ENCODE data around the gene NELFB.

NELFB gene

DNA sequence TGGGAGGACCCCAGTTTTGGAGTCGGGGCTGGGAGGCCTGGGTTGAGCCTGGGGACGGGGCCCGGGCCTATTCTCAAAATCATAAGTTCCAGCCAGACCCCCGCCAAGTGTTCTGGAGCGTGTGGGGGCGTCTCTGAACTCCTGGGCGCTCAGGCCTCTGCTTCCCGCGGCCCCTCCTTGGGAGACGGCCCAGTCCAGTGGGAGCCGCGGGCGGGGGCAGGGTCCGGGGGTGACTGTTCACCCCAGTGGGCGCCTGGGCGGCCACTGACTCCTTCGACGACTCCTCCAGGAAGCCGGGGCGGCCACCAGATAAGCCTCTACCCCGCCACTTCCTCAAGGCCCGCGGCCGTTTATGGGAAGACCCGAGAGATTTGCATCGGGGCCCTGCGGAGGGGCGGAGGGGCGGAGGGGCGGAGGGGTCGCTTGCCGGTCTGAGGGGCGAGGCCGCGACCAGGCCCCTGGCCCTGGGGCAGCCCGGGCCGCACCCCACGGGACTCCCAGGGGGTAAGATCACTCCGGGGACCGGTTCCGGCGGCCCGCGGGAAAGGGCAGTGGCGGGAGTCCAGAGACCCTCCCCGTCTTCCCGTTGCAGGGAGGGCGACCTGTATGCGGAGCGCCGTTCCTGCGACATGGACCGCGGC is 23.1 kb downstream of the NELFB start:
- no peak for ATAC-seq
- TF ChIP-seq, protein P1, sequence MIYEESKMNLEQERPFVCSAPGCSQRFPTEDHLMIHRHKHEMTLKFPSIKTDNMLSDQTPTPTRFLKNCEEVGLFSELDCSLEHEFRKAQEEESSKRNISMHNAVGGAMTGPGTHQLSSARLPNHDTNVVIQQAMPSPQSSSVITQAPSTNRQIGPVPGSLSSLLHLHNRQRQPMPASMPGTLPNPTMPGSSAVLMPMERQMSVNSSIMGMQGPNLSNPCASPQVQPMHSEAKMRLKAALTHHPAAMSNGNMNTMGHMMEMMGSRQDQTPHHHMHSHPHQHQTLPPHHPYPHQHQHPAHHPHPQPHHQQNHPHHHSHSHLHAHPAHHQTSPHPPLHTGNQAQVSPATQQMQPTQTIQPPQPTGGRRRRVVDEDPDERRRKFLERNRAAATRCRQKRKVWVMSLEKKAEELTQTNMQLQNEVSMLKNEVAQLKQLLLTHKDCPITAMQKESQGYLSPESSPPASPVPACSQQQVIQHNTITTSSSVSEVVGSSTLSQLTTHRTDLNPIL (CRISPR knock-in tag; IDR thresholded peaks at IDR 0.05; ENCODE audit: low read depth), result no peak
- TF ChIP-seq OSR1 (CRISPR knock-in tag; IDR thresholded peaks at IDR 0.05) (no peak), RARB (CRISPR knock-in tag; IDR thresholded peaks at IDR 0.05) (no peak), PPARA (CRISPR knock-in tag; IDR thresholded peaks at IDR 0.05; ENCODE audit: borderline replicate concordance) (no peak), TCF4 (CRISPR knock-in tag; IDR thresholded peaks at IDR 0.05; ENCODE audit: borderline replicate concordance) (no peak), ZNF565 (CRISPR knock-in tag; conservative IDR thresholded peaks at IDR 0.05; ENCODE audit: low read depth) (no peak), TOX (CRISPR knock-in tag; IDR thresholded peaks at IDR 0.05; ENCODE audit: borderline replicate concordance) (no peak), ZC3H10 (CRISPR knock-in tag; IDR thresholded peaks at IDR 0.05) (no peak), ZFP30 (CRISPR knock-in tag; IDR thresholded peaks at IDR 0.05) (no peak), GLIS3 (CRISPR knock-in tag; IDR thresholded peaks at IDR 0.05) (no peak), BACH2 (CRISPR knock-in tag; IDR thresholded peaks at IDR 0.05; ENCODE audit: borderline replicate concordance) (no peak), ARNTL (CRISPR knock-in tag; IDR thresholded peaks at IDR 0.05; ENCODE audit: borderline replicate concordance, low read depth) (no peak), ISL1 (CRISPR knock-in tag; IDR thresholded peaks at IDR 0.05) (no peak), ZNF8 (CRISPR knock-in tag; IDR thresholded peaks at IDR 0.05) (no peak)
- TF ChIP-seq, protein P2, sequence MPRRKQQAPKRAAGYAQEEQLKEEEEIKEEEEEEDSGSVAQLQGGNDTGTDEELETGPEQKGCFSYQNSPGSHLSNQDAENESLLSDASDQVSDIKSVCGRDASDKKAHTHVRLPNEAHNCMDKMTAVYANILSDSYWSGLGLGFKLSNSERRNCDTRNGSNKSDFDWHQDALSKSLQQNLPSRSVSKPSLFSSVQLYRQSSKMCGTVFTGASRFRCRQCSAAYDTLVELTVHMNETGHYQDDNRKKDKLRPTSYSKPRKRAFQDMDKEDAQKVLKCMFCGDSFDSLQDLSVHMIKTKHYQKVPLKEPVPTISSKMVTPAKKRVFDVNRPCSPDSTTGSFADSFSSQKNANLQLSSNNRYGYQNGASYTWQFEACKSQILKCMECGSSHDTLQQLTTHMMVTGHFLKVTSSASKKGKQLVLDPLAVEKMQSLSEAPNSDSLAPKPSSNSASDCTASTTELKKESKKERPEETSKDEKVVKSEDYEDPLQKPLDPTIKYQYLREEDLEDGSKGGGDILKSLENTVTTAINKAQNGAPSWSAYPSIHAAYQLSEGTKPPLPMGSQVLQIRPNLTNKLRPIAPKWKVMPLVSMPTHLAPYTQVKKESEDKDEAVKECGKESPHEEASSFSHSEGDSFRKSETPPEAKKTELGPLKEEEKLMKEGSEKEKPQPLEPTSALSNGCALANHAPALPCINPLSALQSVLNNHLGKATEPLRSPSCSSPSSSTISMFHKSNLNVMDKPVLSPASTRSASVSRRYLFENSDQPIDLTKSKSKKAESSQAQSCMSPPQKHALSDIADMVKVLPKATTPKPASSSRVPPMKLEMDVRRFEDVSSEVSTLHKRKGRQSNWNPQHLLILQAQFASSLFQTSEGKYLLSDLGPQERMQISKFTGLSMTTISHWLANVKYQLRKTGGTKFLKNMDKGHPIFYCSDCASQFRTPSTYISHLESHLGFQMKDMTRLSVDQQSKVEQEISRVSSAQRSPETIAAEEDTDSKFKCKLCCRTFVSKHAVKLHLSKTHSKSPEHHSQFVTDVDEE (CRISPR knock-in tag; IDR thresholded peaks at IDR 0.05), result no peak
- TF ChIP-seq, protein P3, sequence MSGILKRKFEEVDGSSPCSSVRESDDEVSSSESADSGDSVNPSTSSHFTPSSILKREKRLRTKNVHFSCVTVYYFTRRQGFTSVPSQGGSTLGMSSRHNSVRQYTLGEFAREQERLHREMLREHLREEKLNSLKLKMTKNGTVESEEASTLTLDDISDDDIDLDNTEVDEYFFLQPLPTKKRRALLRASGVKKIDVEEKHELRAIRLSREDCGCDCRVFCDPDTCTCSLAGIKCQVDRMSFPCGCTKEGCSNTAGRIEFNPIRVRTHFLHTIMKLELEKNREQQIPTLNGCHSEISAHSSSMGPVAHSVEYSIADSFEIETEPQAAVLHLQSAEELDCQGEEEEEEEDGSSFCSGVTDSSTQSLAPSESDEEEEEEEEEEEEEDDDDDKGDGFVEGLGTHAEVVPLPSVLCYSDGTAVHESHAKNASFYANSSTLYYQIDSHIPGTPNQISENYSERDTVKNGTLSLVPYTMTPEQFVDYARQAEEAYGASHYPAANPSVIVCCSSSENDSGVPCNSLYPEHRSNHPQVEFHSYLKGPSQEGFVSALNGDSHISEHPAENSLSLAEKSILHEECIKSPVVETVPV (CRISPR knock-in tag; IDR thresholded peaks at IDR 0.05), result no peak
- TF ChIP-seq, protein P4, sequence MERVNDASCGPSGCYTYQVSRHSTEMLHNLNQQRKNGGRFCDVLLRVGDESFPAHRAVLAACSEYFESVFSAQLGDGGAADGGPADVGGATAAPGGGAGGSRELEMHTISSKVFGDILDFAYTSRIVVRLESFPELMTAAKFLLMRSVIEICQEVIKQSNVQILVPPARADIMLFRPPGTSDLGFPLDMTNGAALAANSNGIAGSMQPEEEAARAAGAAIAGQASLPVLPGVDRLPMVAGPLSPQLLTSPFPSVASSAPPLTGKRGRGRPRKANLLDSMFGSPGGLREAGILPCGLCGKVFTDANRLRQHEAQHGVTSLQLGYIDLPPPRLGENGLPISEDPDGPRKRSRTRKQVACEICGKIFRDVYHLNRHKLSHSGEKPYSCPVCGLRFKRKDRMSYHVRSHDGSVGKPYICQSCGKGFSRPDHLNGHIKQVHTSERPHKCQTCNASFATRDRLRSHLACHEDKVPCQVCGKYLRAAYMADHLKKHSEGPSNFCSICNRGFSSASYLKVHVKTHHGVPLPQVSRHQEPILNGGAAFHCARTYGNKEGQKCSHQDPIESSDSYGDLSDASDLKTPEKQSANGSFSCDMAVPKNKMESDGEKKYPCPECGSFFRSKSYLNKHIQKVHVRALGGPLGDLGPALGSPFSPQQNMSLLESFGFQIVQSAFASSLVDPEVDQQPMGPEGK (CRISPR knock-in tag; IDR thresholded peaks at IDR 0.05; ENCODE audit: borderline replicate concordance), result no peak

DNA sequence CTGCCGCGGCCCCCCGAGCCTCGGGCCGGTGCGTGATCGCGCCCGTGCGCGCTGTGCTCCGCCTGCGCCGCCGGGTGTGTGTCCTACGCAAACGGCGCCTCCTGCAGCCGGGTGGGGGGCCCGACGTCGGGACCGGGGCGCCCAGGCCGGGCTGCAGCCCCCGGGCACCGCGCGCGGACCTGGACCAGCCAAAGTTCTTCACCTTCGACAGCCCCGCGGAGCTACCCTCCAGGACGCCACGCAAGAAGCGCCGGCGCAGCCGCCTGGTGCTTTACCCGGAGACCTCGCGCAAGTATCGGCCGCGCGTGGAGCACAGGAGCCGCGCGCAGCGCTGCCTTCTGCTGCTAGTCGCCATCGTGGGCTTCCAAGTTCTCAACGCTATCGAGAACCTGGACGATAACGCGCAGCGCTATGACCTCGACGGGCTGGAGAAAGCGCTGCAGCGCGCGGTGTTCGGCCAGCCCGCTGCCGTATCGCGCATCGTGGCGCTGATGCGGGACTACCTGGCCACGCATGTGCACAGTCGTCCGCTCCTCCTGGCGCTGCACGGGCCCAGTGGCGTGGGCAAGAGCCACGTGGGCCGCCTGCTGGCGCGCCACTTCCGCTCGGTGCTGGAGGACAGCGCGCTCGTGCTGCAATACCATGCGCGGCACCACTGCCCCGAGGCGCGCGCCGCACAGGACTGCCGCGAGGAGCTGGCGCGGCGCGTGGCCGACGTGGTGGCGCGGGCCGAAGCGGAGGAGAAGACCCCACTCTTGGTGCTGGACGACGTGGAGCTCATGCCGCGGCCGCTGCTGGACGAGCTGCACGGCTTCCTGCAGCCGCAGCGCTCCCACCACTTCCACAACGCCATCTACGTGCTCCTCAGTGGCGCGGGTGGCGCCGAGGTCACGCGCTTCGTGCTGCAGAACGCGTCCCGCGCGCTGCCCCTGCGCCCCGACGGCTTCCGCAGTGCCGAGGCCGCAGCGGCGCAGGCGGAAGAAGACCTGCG is 23.9 kb downstream of the NELFB start:
- no peak for ATAC-seq
- no peak for TF ChIP-seq ESRRG (CRISPR knock-in tag; IDR thresholded peaks at IDR 0.05)
- no peak for TF ChIP-seq CSDC2 (CRISPR knock-in tag; IDR thresholded peaks at IDR 0.05)
- TF ChIP-seq, protein P2 (CRISPR knock-in tag; IDR thresholded peaks at IDR 0.05), result no peak
- no peak for TF ChIP-seq TCF4 (CRISPR knock-in tag; IDR thresholded peaks at IDR 0.05; ENCODE audit: borderline replicate concordance)
- no peak for TF ChIP-seq GLIS3 (CRISPR knock-in tag; IDR thresholded peaks at IDR 0.05)
- TF ChIP-seq ZFP30 (CRISPR knock-in tag; IDR thresholded peaks at IDR 0.05), result no peak
- TF ChIP-seq, protein P3 (CRISPR knock-in tag; IDR thresholded peaks at IDR 0.05), result no peak
- no peak for TF ChIP-seq BACH2 (CRISPR knock-in tag; IDR thresholded peaks at IDR 0.05; ENCODE audit: borderline replicate concordance)
- no peak for TF ChIP-seq OSR1 (CRISPR knock-in tag; IDR thresholded peaks at IDR 0.05)
- no peak for TF ChIP-seq ISL1 (CRISPR knock-in tag; IDR thresholded peaks at IDR 0.05)
- TF ChIP-seq RARB (CRISPR knock-in tag; IDR thresholded peaks at IDR 0.05), result no peak
- TF ChIP-seq ZNF70 (CRISPR knock-in tag; IDR thresholded peaks at IDR 0.05), result no peak
- TF ChIP-seq, protein P5, sequence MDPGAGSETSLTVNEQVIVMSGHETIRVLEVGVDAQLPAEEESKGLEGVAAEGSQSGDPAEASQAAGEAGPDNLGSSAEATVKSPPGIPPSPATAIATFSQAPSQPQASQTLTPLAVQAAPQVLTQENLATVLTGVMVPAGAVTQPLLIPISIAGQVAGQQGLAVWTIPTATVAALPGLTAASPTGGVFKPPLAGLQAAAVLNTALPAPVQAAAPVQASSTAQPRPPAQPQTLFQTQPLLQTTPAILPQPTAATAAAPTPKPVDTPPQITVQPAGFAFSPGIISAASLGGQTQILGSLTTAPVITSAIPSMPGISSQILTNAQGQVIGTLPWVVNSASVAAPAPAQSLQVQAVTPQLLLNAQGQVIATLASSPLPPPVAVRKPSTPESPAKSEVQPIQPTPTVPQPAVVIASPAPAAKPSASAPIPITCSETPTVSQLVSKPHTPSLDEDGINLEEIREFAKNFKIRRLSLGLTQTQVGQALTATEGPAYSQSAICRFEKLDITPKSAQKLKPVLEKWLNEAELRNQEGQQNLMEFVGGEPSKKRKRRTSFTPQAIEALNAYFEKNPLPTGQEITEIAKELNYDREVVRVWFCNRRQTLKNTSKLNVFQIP (CRISPR knock-in tag; IDR thresholded peaks at IDR 0.05; ENCODE audit: borderline replicate concordance, low read depth), result no peak
